Suppressor macrophage treated with lipopolysaccharide for 1 hour (primary cell): Measurements from ENCODE around the gene MRPL19.
"Not testable (repeated sequence)": the region's sequence is repeated elsewhere in the genome, so short reads cannot be mapped to it uniquely, and the experiment has no call there.

Experiments used
- DNase-seq, 3 donors: peaks; one replicate each; pipeline ENCODE4 v3.0.0-alpha.2; 2020 to 2022

The MRPL19 gene

GRCh38 chr2:75675908-75676307, 29.3 kb downstream of the MRPL19 start:
- DNase-seq = no peak

GRCh38 chr2:75676464-75676863, 29.9 kb downstream of the MRPL19 start:
- DNase-seq = no peak

GRCh38 chr2:75679556-75679955, 33.0 kb downstream of the MRPL19 start:
- no peak for DNase-seq

GRCh38 chr2:75680402-75680801, 33.8 kb downstream of the MRPL19 start:
- DNase-seq = no peak

GRCh38 chr2:75683430-75683829, 36.8 kb downstream of the MRPL19 start:
- DNase-seq = not testable (repeated sequence)

GRCh38 chr2:75688196-75688595, 41.6 kb downstream of the MRPL19 start:
- no peak for DNase-seq

GRCh38 chr2:75698918-75699317, 52.3 kb downstream of the MRPL19 start:
- DNase-seq = no peak

- DNase-seq = no peak
Measured at GRCh38 chr2:75702593-75702992, 56.0 kb downstream of the MRPL19 start.

GRCh38 chr2:75703589-75704287, 57.2 kb downstream of the MRPL19 start:
- DNase-seq = no peak

GRCh38 chr2:75705921-75706320, 59.3 kb downstream of the MRPL19 start:
- no peak for DNase-seq

GRCh38 chr2:75707901-75708300, 61.3 kb downstream of the MRPL19 start:
- DNase-seq = no peak

GRCh38 chr2:75709297-75709696, 62.7 kb downstream of the MRPL19 start:
- DNase-seq = peak in 2 of 3 donors; percentile 1 to 4

- DNase-seq = no peak
Measured at GRCh38 chr2:75710220-75710576, 63.6 kb downstream of the MRPL19 start.

GRCh38 chr2:75710577-75711253, 64.1 kb downstream of the MRPL19 start, which contains the start of gene GCFC2:
Gene GCFC2 (minus strand): TSS chr2:75710915. CDS start chr2:75710855, 60 bp downstream.
- peak; percentile 83 to 92 (median 88) for DNase-seq

- DNase-seq = not testable (repeated sequence)
Measured at GRCh38 chr2:75711590-75711989, 65.0 kb downstream of the MRPL19 start.

- DNase-seq = peak in 2 of 3 donors; percentile 2 to 4
Measured at GRCh38 chr2:75716406-75716805, 69.8 kb downstream of the MRPL19 start.

- no peak for DNase-seq
Measured at GRCh38 chr2:75719616-75720015, 73.0 kb downstream of the MRPL19 start.

- DNase-seq = no peak
Measured at GRCh38 chr2:75720525-75720924, 73.9 kb downstream of the MRPL19 start.

GRCh38 chr2:75722687-75723086, 76.1 kb downstream of the MRPL19 start:
- DNase-seq = no peak

GRCh38 chr2:75728614-75729419, 82.2 kb downstream of the MRPL19 start:
- no peak for DNase-seq

- DNase-seq = peak in 1 of 3 donors; percentile 3
Measured at GRCh38 chr2:75729861-75730260, 83.3 kb downstream of the MRPL19 start.

GRCh38 chr2:75736276-75736675, 89.7 kb downstream of the MRPL19 start:
- DNase-seq = no peak

- no peak for DNase-seq
Measured at GRCh38 chr2:75737961-75738360, 91.4 kb downstream of the MRPL19 start.
